Activated CD8-positive, alpha-beta memory T cell treated with anti-CD3 and anti-CD28 coated beads, Interleukin-2, amount 50 U/mL, for 1 hour (primary cell): ENCODE results near the gene GNA14.
"Not testable (repeated sequence)": the region's sequence is repeated elsewhere in the genome, so short reads cannot be mapped to it uniquely, and the experiment has no call there.

Source experiments
- DNase-seq: peaks from one replicate; pipeline ENCODE4 v3.0.0-alpha.2; 2020; ENCODE audit errors: extremely low read depth

The GNA14 gene

GRCh38 chr9:77643871-77644270 is 4.3 kb downstream of the GNA14 start:
- no peak for DNase-seq

- no peak for DNase-seq
Observed at GRCh38 chr9:77640741-77641580, 7.2 kb downstream of the GNA14 start.

- no peak for DNase-seq
Observed at GRCh38 chr9:77632652-77633051, 15.5 kb downstream of the GNA14 start.

- not testable (repeated sequence) for DNase-seq
Observed at GRCh38 chr9:77628864-77629263, 19.3 kb downstream of the GNA14 start.

- DNase-seq: no peak
Observed at GRCh38 chr9:77616191-77616590, 31.9 kb downstream of the GNA14 start.

GRCh38 chr9:77614645-77615044 is 33.5 kb downstream of the GNA14 start:
- DNase-seq: no peak

- DNase-seq: no peak
Observed at GRCh38 chr9:77606526-77606925, 41.6 kb downstream of the GNA14 start.

- no peak for DNase-seq
Observed at GRCh38 chr9:77605449-77606220, 42.5 kb downstream of the GNA14 start.

GRCh38 chr9:77604316-77604715 is 43.8 kb downstream of the GNA14 start:
- DNase-seq: no peak

- DNase-seq: no peak
Observed at GRCh38 chr9:77602852-77603251, 45.3 kb downstream of the GNA14 start.

- DNase-seq: no peak
Observed at GRCh38 chr9:77601476-77602099, 46.5 kb downstream of the GNA14 start.

- no peak for DNase-seq
Observed at GRCh38 chr9:77600810-77601209, 47.3 kb downstream of the GNA14 start.

GRCh38 chr9:77599492-77599891 is 48.6 kb downstream of the GNA14 start:
- DNase-seq: no peak

GRCh38 chr9:77598991-77599390 is 49.1 kb downstream of the GNA14 start:
- no peak for DNase-seq

- DNase-seq: no peak
Observed at GRCh38 chr9:77598524-77598923, 49.6 kb downstream of the GNA14 start.

- no peak for DNase-seq
Observed at GRCh38 chr9:77597057-77597456, 51.1 kb downstream of the GNA14 start.

- DNase-seq: no peak
Observed at GRCh38 chr9:77595426-77596095, 52.6 kb downstream of the GNA14 start.

GRCh38 chr9:77594963-77595362 is 53.2 kb downstream of the GNA14 start:
- DNase-seq: no peak

GRCh38 chr9:77593528-77593927 is 54.6 kb downstream of the GNA14 start:
- no peak for DNase-seq

GRCh38 chr9:77592476-77592875 is 55.6 kb downstream of the GNA14 start:
- DNase-seq: no peak

GRCh38 chr9:77589046-77589795 is 58.9 kb downstream of the GNA14 start:
- no peak for DNase-seq
